Measurements from ENCODE around the gene NFASC. TPM values are rescaled to one million over a fixed set of nuclear protein-coding genes. Genes with fewer than 3 reads are reported as not detected.

NFASC gene
- total and polyA plus RNA-seq, 4 donors = 0.23 to 5.4 (median 1.9) TPM

- H3K4me3 ChIP-seq (ENCODE audit: low read depth in 1 of 3, low read length in 3 of 3) = no peak overlapping the region
- no peak for TF ChIP-seq SP1 (IDR thresholded peaks at IDR 0.05)
- TF ChIP-seq NR2F2 (IDR thresholded peaks at IDR 0.05) = no peak
- TF ChIP-seq FOXA1 (IDR thresholded peaks at IDR 0.05) = no peak
- TF ChIP-seq RXRA (IDR thresholded peaks at IDR 0.05) = no peak
- no peak for TF ChIP-seq ZBTB33 (IDR thresholded peaks at IDR 0.05)
- TF ChIP-seq HNF4G (IDR thresholded peaks at IDR 0.05) = no peak
- 90% methylated on average over 3 of the region's 3 CpGs for whole genome bisulfite sequencing
Observed at GRCh38 chr1:204909109-204909508, 38.4 kb downstream of the NFASC start.

GRCh38 chr1:204915861-204916495 is 45.3 kb downstream of the NFASC start:
- Histone ChIP-seq H3K4me1 (ENCODE audit: control insufficient read depth in 4 of 4, insufficient read depth in 4 of 4, low read length in 3 of 4) (peaks cover 5 to 6% (median 6%) of the 10 kb centered on the region in 4 donors), H3K4me3 (ENCODE audit: low read depth in 1 of 3, low read length in 3 of 3) (no peak overlapping the region), H3K9ac (ENCODE audit: low read depth in 1 of 2, low read length in 2 of 2) (no peak overlapping the region), H3K27me3 (ENCODE audit: control insufficient read depth in 4 of 4, insufficient read depth in 4 of 4, low read length in 3 of 4) (no peaks in the 10 kb centered on the region), H3K27ac (ENCODE audit: low read depth in 1 of 2, low read length in 2 of 2) (no peak overlapping the region), H3K9me3 (ENCODE audit: control insufficient read depth in 4 of 4, low read length in 3 of 4) (no peaks in the 10 kb centered on the region), H3K36me3 (ENCODE audit: control insufficient read depth in 4 of 4, insufficient read depth in 3 of 4, low read depth in 1 of 4, low read length in 3 of 4) (no peaks in the 10 kb centered on the region)
- DNase-seq (ENCODE audit: low spot score) = no peak
- no peak for TF ChIP-seq ZBTB33 (IDR thresholded peaks at IDR 0.05)
- no peak for TF ChIP-seq YY1 (IDR thresholded peaks at IDR 0.05)
- no peak for TF ChIP-seq EGR1 (IDR thresholded peaks at IDR 0.05; ENCODE audit: low read depth in 2 of 2)
- TF ChIP-seq MAX (IDR thresholded peaks at IDR 0.05) = no peak
- no peak for TF ChIP-seq TAF1 (conservative IDR thresholded peaks at IDR 0.05)
- no peak for TF ChIP-seq FOXA2 (IDR thresholded peaks at IDR 0.05)
- no peak for TF ChIP-seq SP1 (IDR thresholded peaks at IDR 0.05)
- TF ChIP-seq HNF4A (conservative IDR thresholded peaks at IDR 0.05) = no peak
- TF ChIP-seq JUND (IDR thresholded peaks at IDR 0.05) = no peak
- no peak for TF ChIP-seq HNF4G (IDR thresholded peaks at IDR 0.05)
- no peak for TF ChIP-seq REST (IDR thresholded peaks at IDR 0.05)
- no peak for TF ChIP-seq ATF3 (IDR thresholded peaks at IDR 0.05)
- no peak for TF ChIP-seq NR2F2 (IDR thresholded peaks at IDR 0.05)
- TF ChIP-seq RXRA (IDR thresholded peaks at IDR 0.05) = no peak
- TF ChIP-seq FOXA1 (IDR thresholded peaks at IDR 0.05) = no peak
- TF ChIP-seq CTCF (IDR thresholded peaks at IDR 0.05; ENCODE audit: low read depth, low read length, missing input control) = no peak
- no peak for TF ChIP-seq GABPA (IDR thresholded peaks at IDR 0.05 in 1 of 2, conservative IDR thresholded peaks at IDR 0.05 in 1 of 2)
- 74% methylated on average over 5 of the region's 5 CpGs for WGBS

More at GRCh38 chr1:204909109-204909508, 38.4 kb downstream of the NFASC start:
- no peaks in the 10 kb centered on the region for H3K27me3 ChIP-seq (ENCODE audit: control insufficient read depth in 4 of 4, insufficient read depth in 4 of 4, low read length in 3 of 4)
- H3K4me1 ChIP-seq (ENCODE audit: control insufficient read depth in 4 of 4, insufficient read depth in 4 of 4, low read length in 3 of 4) = no peaks in the 10 kb centered on the region
- DNase-seq (ENCODE audit: low spot score) = no peak
- no peak overlapping the region for H3K27ac ChIP-seq (ENCODE audit: low read depth in 1 of 2, low read length in 2 of 2)
- H3K9me3 ChIP-seq (ENCODE audit: control insufficient read depth in 4 of 4, low read length in 3 of 4) = no peaks in the 10 kb centered on the region
- no peak overlapping the region for H3K9ac ChIP-seq (ENCODE audit: low read depth in 1 of 2, low read length in 2 of 2)
- no peaks in the 10 kb centered on the region for H3K36me3 ChIP-seq (ENCODE audit: control insufficient read depth in 4 of 4, insufficient read depth in 3 of 4, low read depth in 1 of 4, low read length in 3 of 4)
